ENCODE results near the gene LRP1B.

LRP1B gene

GRCh38 chr2:141957827-141958450, 172.9 kb downstream of the LRP1B start:
- DNase-seq (ENCODE audit: low read depth in 2 of 2): no peak

- DNase-seq (ENCODE audit: low read depth in 2 of 2): no peak
Observed at GRCh38 chr2:141957321-141957720, 173.5 kb downstream of the LRP1B start.

- DNase-seq (ENCODE audit: low read depth in 2 of 2): no peak
Observed at GRCh38 chr2:141947396-141948114, 183.3 kb downstream of the LRP1B start.

- no peak for DNase-seq (ENCODE audit: low read depth in 2 of 2)
Observed at GRCh38 chr2:141946016-141946415, 184.8 kb downstream of the LRP1B start.

DNA sequence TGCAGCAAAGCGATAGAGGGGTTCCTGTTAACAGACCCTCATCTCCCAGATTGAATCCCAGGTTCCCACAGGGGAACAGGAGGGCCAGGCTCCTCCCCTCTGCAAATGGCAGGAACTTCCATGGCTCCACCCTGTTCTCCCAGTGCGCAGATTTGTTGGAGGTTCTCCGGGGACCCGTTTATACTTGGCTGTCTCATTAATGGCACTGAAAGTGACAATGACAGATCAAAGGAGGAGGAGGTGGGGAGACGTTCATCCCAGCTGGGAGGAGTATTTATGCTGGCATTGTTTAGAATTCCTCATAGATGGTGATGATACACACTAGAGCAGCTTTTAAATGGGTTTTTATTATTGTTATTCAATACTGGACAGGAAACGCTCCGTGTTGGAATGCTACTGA, 186.9 kb downstream of the LRP1B start:
- DNase-seq (ENCODE audit: low read depth in 2 of 2): no peak

DNA sequence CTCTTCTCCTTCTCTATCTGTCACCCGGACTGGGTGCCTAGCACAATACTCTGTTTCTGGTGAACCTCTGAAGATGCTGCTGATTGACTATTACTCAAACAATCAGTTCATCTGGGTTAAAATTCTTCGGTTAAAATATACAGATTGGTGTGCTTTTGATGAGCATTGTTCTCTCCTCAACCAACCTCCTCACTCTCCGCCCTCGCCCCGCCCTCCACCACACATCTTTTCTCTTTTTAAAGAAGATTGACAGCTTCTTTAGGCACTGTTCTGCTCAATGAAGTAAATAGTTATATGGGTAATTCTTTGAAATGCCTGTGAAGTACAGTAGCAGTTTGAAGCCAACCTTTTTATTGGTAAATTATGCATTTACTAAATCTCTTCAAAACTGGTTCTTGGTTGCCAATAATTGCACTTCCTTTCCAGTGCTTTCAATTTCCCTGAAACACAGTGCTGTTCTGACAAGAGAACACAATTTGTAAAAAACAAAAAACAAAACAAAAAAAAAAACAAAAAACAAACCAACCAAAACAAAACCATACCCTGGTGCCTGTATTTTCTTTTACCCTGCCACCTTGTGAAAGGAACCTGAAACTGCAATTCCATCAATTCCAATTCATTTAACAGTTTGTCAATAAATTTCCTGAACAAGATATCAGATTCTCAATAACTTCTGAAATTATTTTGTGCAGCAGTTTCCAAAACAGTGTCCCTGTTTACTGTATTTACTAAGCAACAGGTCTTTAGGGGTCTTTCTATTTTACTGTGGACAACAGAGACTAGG, 188.6 kb downstream of the LRP1B start:
- DNase-seq (ENCODE audit: low read depth in 2 of 2): no peak

- DNase-seq (ENCODE audit: low read depth in 2 of 2): no peak
Observed at GRCh38 chr2:141941210-141941714, 189.6 kb downstream of the LRP1B start.

GRCh38 chr2:141940709-141941108, 190.1 kb downstream of the LRP1B start:
- DNase-seq (ENCODE audit: low read depth in 2 of 2): no peak

- DNase-seq (ENCODE audit: low read depth in 2 of 2): no peak
Observed at GRCh38 chr2:141933226-141933625, 197.6 kb downstream of the LRP1B start.

- no peak for DNase-seq (ENCODE audit: low read depth in 2 of 2)
Observed at GRCh38 chr2:141932261-141932660, 198.6 kb downstream of the LRP1B start.

DNA sequence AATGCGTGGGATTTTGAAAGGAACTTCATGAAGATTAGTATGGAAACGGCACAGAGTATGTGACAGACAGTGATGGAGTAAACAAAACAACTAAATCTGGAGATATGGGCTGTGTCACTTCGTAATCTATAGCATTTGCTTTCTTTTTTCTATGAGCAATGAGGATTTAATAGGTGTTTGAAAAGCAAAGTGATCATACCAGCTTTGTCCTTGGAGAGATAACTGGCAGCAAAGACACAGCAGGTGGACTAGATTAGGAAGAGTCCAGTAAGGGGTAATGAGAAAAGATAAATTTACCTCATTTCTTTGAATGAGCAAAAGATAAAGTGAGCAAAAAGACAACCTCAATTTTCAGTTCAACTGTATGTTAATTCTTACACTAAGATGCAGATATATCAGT, 199.0 kb downstream of the LRP1B start:
- DNase-seq (ENCODE audit: low read depth in 2 of 2): no peak

GRCh38 chr2:141930803-141931202, 200.0 kb downstream of the LRP1B start:
- no peak for DNase-seq (ENCODE audit: low read depth in 2 of 2)

DNA sequence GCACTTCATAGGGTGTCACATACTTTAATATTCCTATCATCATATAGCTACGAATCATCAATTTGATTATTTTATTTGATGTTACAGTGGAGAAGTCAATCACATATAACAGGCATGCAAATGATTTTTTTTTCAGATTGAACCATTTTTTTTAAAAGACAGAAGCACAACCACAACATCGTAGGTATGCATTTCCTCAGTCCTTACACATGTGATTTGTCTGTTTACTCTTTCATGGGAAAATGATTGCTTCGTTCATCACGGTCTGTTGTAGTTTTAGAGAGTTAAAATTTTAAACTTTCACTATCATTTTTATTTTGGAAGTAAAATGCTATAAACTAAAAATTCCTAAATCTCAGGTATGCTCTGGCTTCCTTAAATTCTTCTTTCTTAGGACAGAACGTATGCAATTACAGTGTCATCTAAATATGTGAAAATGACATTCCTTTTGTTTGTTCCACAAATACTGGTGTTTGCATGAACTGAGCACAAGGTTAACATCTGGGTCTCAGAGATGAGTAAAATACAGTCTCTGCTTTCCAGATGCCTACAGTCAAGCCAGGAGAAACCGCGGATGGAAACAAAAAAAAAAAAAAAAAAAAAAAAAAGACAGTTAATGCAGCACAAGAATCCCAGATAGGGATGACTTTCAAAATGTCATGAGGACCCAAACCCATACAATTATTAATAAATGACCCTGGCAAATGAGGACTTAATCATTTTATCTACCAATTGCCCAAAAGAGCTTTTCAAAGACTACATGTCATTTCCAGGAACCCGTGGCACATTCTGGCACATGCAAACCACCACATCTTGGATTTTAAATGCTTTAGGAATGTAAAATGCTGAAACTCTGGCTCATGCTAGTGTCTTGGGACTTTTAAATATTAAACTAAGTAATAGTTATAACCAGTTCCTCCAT, 201.2 kb downstream of the LRP1B start:
- DNase-seq (ENCODE audit: low read depth in 2 of 2): no peak

GRCh38 chr2:141928476-141928875, 202.3 kb downstream of the LRP1B start:
- no peak for DNase-seq (ENCODE audit: low read depth in 2 of 2)

DNA sequence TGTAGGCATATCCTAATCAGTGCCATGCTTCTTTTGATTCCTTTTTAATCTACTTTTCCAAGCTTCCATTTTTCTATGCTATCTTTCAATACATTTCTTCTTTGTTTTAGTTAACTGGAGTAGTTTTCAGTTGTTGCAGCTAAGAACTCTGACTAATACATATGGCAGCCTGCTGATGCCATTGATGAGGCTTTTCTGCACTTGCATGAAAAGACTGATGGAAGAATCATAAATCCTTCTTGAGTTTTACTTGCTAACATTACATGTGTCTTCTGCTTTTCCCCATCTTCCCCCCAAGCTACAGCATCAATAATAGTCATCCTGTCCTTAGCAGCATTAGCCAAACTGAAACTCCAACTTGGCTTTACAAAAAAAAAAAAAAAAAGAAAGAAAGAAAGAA, 203.3 kb downstream of the LRP1B start:
- no peak for DNase-seq (ENCODE audit: low read depth in 2 of 2)

DNA sequence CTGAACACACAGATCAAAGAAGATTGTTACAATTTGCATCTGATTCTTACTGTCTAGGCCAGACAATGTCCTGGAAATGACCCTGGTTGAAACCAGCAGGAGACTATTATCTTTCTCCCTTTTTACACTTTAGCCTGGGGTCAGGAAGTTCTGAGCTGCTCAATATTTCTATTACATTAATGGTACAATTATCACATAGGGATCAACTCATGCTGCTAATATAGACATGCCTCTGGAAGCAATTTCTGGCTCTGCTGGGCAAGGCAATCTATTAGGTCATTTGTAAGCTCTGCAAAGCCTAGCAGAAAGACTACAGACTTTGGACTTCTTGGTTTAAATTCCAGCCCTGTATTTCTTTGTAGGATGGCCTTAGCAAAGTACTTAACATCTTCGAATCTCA, 205.3 kb downstream of the LRP1B start:
- DNase-seq (ENCODE audit: low read depth in 2 of 2): no peak

GRCh38 chr2:141923657-141924056, 207.2 kb downstream of the LRP1B start:
- no peak for DNase-seq (ENCODE audit: low read depth in 2 of 2)

- DNase-seq (ENCODE audit: low read depth in 2 of 2): no peak
Observed at GRCh38 chr2:141911485-141912066, 219.2 kb downstream of the LRP1B start.

- DNase-seq (ENCODE audit: low read depth in 2 of 2): no peak
Observed at GRCh38 chr2:141906678-141907077, 224.1 kb downstream of the LRP1B start.

DNA sequence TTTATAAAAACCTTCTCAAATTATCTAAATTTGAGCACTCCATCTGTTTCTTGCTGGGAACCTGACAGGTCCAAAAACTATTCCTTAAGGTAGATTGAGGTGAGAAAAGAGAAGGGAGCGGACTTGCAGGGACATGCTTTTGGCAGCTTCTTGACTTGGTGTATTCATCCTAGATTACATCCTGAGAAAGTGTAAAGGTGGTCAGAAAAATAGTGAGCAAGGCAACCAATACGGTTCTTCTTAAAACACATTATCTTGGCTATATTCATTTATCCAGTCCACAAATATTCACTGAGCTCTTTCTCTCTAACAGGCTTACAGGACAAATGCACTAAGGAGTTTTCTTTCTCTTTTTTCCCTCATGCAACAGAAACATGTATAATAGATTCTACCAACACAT, 230.0 kb downstream of the LRP1B start:
- DNase-seq (ENCODE audit: low read depth in 2 of 2): no peak

DNA sequence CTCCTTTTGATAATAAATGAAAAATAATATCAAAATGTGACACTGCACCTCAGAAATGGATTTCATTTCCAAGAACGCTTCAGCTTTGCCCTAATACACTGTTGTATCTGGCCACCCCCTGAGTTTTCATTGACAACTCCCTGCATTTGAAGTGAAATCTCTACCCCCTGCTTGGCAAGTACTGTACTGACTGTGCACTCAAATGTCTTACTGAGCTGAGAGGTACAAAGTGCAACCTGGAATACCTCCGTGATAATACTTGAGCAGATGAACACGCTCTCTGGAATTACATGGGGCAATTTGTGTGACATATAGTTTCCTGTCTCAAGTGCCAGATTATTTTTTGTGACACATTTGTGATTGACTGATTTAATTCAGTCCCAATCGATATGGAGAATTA, 231.1 kb downstream of the LRP1B start:
- no peak for DNase-seq (ENCODE audit: low read depth in 2 of 2)

Data from stimulated activated CD8-positive, alpha-beta memory T cell treated with anti-CD3 and anti-CD28 coated beads, Interleukin-7, amount 100 ng/mL, for 4 hours (primary cell).